WTC11 (cell line): Measurements from ENCODE around the gene DDIT4L. TPM values are rescaled to one million over a fixed set of nuclear protein-coding genes. Genes with fewer than 3 reads are reported as not detected.

ENCODE experiments used
- ATAC-seq: fragments of 200-7000 bp; cut with Tn5 transposase; 2 replicates; pipeline ENCODE4 v1.10.0; 2021; ENCODE audit warnings: mild to moderate bottlenecking, moderate library complexity
- CTCF ChIA-PET: fragments of 300-600 bp; sonication (Branson Sonifier 250); formaldehyde crosslinking; loops from one replicate; lab custom pipeline; 2021; ENCODE audit warnings: antibody characterized with exemption; lab: Charles Lee
- POLR2A ChIA-PET: fragments of 350-600 bp; sonication (Branson Sonifier 250); formaldehyde crosslinking; loops from one replicate; lab custom pipeline; 2021; ENCODE audit warnings: antibody characterized with exemption; lab: Charles Lee
- DNase-seq: peaks from one replicate; pipeline ENCODE4 v3.0.0; 2021; ENCODE audit warnings: low spot score
- H3K27ac Mint-ChIP-seq: 2 replicates; pipeline ENCODE4 v1.8.0; 2021; ENCODE audit warnings: mixed read lengths
- H3K27me3 Mint-ChIP-seq: 2 replicates; pipeline ENCODE4 v1.8.0; 2021; ENCODE audit warnings: low read depth, mild to moderate bottlenecking, moderate library complexity, mixed read lengths
- H3K36me3 Mint-ChIP-seq: 2 replicates; pipeline ENCODE4 v1.8.0; 2021; ENCODE audit warnings: mixed read lengths
- H3K4me1 Mint-ChIP-seq: 2 replicates; pipeline ENCODE4 v1.8.0; 2022; ENCODE audit warnings: mixed read lengths
- H3K4me3 Mint-ChIP-seq: 2 replicates; pipeline ENCODE4 v1.8.0; 2021; ENCODE audit warnings: mild to moderate bottlenecking, moderate library complexity, mixed read lengths
- H3K9me3 Mint-ChIP-seq: 2 replicates; pipeline ENCODE4 v1.8.0; 2021; ENCODE audit warnings: mixed read lengths
- EMX1 ChIP-seq: fragments of 250-450 bp; sonication (Bioruptor Pico); IDR thresholded peaks from 2 replicates; pipeline ENCODE4 v1.8.0; 2021; ENCODE audit warnings: mild to moderate bottlenecking
- ESRRA ChIP-seq: sonication (generic); formaldehyde crosslinking; IDR thresholded peaks from 2 replicates; pipeline ENCODE4 v1.8.1; 2022; ENCODE audit warnings: mild to moderate bottlenecking, missing genetic modification reagents, borderline replicate concordance
- ETV6 ChIP-seq: sonication (generic); formaldehyde crosslinking; IDR thresholded peaks from 2 replicates; pipeline ENCODE4 v1.8.1; 2022; ENCODE audit warnings: mild to moderate bottlenecking, missing genetic modification reagents
- FOXJ3 ChIP-seq: sonication (generic); formaldehyde crosslinking; IDR thresholded peaks from 2 replicates; pipeline ENCODE4 v1.9.0; 2021; ENCODE audit warnings: missing genetic modification reagents, mild to moderate bottlenecking, borderline replicate concordance
- GTF2I ChIP-seq: fragments of 250-450 bp; sonication (Bioruptor Pico); conservative IDR thresholded peaks from 2 replicates; pipeline ENCODE4 v1.4.0; 2021; ENCODE audit warnings: mild to moderate bottlenecking
- IRF2 ChIP-seq: sonication (generic); formaldehyde crosslinking; IDR thresholded peaks from 2 replicates; pipeline ENCODE4 v1.8.0; 2022; ENCODE audit warnings: low read depth, missing genetic modification reagents, borderline replicate concordance
- MYBL2 ChIP-seq: sonication (generic); formaldehyde crosslinking; IDR thresholded peaks from 2 replicates; pipeline ENCODE4 v1.8.1; 2023; ENCODE audit warnings: mild to moderate bottlenecking, moderate library complexity, missing genetic modification reagents
- NFE2L1 ChIP-seq: sonication (generic); formaldehyde crosslinking; IDR thresholded peaks from 2 replicates; pipeline ENCODE4 v1.8.1; 2023; ENCODE audit warnings: missing genetic modification reagents
- PREB ChIP-seq: sonication (generic); formaldehyde crosslinking; IDR thresholded peaks from 2 replicates; pipeline ENCODE4 v1.8.1; 2022; ENCODE audit warnings: mild to moderate bottlenecking, missing genetic modification reagents, moderate library complexity, borderline replicate concordance
- USF2 ChIP-seq: sonication (generic); formaldehyde crosslinking; IDR thresholded peaks from 2 replicates; pipeline ENCODE4 v1.8.1; 2023; ENCODE audit warnings: mild to moderate bottlenecking, missing genetic modification reagents, moderate library complexity
- ZNF121 ChIP-seq: sonication (generic); formaldehyde crosslinking; IDR thresholded peaks from 2 replicates; pipeline ENCODE4 v1.8.0; 2023; ENCODE audit warnings: missing genetic modification reagents
- ZNF138 ChIP-seq: sonication (generic); formaldehyde crosslinking; conservative IDR thresholded peaks from 2 replicates; pipeline ENCODE4 v1.8.1; 2022; ENCODE audit warnings: mild to moderate bottlenecking, moderate library complexity, missing genetic modification reagents
- ZNF219 ChIP-seq: sonication (generic); formaldehyde crosslinking; IDR thresholded peaks from 2 replicates; pipeline ENCODE4 v1.8.0; 2023; ENCODE audit warnings: missing genetic modification reagents, mild to moderate bottlenecking, borderline replicate concordance
- ZNF232 ChIP-seq: sonication (generic); formaldehyde crosslinking; IDR thresholded peaks from 2 replicates; pipeline ENCODE4 v1.8.0; 2022; ENCODE audit warnings: mild to moderate bottlenecking, missing genetic modification reagents
- ZNF317 ChIP-seq: sonication (generic); formaldehyde crosslinking; IDR thresholded peaks from 2 replicates; pipeline ENCODE4 v1.8.1; 2023; ENCODE audit warnings: low read depth, mild to moderate bottlenecking, moderate library complexity, missing genetic modification reagents, borderline replicate concordance
- ZNF532 ChIP-seq: fragments of 250-450 bp; sonication (Bioruptor Pico); IDR thresholded peaks from 2 replicates; pipeline ENCODE4 v1.9.0; 2021; ENCODE audit warnings: mild to moderate bottlenecking, borderline replicate concordance
- total RNA-seq: library from RNA; stranded (reverse); gene quantifications from 3 replicates; pipeline ENCODE4 v1.2.3, GENCODE V29; 2021
- TF ChIP-seq, protein P1 (sequence below): fragments of 250-450 bp; sonication (Bioruptor Pico); IDR thresholded peaks from 2 replicates; pipeline ENCODE4 v1.8.0; 2021; ENCODE audit warnings: mild to moderate bottlenecking
- TF ChIP-seq, protein P2 (sequence below): sonication (generic); formaldehyde crosslinking; conservative IDR thresholded peaks from 2 replicates; pipeline ENCODE4 v1.8.1; 2023; ENCODE audit warnings: mild to moderate bottlenecking, low read depth, missing genetic modification reagents, moderate library complexity
- TF ChIP-seq, protein P3 (sequence below): fragments of 250-450 bp; sonication (Bioruptor Pico); conservative IDR thresholded peaks from 2 replicates; pipeline ENCODE4 v1.9.0; 2021; ENCODE audit warnings: mild to moderate bottlenecking
- TF ChIP-seq, protein P4 (sequence below): sonication (generic); formaldehyde crosslinking; IDR thresholded peaks from 2 replicates; pipeline ENCODE4 v1.8.1; 2023; ENCODE audit warnings: mild to moderate bottlenecking, moderate library complexity, missing genetic modification reagents

The DDIT4L gene
- total RNA-seq, 1 experiment from 2014 or later = 3.8 TPM

DNA sequence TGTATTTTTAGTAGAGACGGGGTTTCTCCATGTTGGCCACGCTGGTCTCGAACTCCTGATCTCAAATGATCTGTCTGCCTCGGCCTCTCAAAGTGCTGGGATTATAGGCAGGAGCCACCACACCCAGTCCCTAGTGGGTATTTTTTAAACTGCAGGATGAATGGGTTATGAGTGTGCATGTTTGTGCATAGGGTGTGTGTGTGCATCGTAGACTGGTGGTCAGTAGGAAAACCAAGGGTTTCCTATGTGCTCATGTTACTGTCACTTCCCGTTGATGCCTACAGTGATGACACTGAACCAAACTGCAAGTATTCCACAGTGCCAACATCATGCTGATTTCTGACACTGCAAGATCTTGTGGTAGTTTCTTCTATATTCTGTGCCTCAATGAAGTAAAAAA lies 41.1 kb downstream of the DDIT4L start:
- H3K36me3 Mint-ChIP-seq = no peaks in the 10 kb centered on the region
- ChIA-PET POLR2A (no interaction called here), CTCF (no interaction called here)
- H3K27ac Mint-ChIP-seq = no peak overlapping the region
- peaks cover 1% of the 10 kb centered on the region for H3K9me3 Mint-ChIP-seq
- TF ChIP-seq, protein P1, sequence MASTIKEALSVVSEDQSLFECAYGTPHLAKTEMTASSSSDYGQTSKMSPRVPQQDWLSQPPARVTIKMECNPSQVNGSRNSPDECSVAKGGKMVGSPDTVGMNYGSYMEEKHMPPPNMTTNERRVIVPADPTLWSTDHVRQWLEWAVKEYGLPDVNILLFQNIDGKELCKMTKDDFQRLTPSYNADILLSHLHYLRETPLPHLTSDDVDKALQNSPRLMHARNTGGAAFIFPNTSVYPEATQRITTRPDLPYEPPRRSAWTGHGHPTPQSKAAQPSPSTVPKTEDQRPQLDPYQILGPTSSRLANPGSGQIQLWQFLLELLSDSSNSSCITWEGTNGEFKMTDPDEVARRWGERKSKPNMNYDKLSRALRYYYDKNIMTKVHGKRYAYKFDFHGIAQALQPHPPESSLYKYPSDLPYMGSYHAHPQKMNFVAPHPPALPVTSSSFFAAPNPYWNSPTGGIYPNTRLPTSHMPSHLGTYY (CRISPR knock-in tag) = no peak
- TF ChIP-seq PREB (CRISPR knock-in tag) (no peak), NFE2L1 (CRISPR knock-in tag) (no peak), MYBL2 (CRISPR knock-in tag) (no peak), IRF2 (CRISPR knock-in tag) (no peak), GTF2I (CRISPR knock-in tag) (no peak), ZNF219 (no peak), USF2 (CRISPR knock-in tag) (no peak), ZNF532 (CRISPR knock-in tag) (no peak), ZNF121 (CRISPR knock-in tag) (no peak), ETV6 (CRISPR knock-in tag) (no peak)
- TF ChIP-seq, protein P2, sequence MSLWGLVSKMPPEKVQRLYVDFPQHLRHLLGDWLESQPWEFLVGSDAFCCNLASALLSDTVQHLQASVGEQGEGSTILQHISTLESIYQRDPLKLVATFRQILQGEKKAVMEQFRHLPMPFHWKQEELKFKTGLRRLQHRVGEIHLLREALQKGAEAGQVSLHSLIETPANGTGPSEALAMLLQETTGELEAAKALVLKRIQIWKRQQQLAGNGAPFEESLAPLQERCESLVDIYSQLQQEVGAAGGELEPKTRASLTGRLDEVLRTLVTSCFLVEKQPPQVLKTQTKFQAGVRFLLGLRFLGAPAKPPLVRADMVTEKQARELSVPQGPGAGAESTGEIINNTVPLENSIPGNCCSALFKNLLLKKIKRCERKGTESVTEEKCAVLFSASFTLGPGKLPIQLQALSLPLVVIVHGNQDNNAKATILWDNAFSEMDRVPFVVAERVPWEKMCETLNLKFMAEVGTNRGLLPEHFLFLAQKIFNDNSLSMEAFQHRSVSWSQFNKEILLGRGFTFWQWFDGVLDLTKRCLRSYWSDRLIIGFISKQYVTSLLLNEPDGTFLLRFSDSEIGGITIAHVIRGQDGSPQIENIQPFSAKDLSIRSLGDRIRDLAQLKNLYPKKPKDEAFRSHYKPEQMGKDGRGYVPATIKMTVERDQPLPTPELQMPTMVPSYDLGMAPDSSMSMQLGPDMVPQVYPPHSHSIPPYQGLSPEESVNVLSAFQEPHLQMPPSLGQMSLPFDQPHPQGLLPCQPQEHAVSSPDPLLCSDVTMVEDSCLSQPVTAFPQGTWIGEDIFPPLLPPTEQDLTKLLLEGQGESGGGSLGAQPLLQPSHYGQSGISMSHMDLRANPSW = no peak
- TF ChIP-seq, protein P3, sequence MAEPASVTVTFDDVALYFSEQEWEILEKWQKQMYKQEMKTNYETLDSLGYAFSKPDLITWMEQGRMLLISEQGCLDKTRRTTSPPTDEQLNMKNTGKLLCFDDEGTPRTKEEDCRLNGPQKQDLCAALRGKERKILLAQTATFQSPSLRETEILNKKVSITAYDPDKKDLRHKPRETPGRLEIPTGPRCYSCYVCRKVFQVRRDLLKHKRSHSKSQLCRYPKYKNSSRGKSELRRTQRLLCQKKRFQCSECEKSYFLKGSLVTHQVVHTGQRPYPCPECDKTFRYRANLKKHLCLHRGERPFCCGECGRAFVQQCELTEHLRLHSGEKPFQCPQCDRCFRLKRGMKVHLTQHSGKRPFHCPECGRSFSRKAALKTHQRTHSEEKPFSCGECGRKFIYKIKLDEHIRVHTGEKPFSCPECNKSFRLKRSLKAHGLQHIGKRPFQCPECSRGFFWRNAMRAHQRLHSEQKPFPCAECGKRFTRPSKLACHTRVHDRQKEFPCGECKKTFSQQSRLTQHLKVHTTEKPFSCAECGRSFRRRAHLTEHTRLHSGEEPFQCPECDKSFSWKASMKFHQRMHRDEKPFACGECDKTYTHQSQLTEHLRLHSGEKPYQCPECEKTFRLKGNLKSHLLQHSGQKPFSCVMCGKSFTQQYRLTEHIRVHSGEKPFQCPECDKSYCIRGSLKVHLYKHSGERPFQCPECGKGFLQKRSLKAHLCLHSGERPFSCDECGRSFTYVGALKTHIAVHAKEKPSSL (CRISPR knock-in tag) = no peak
- no peaks in the 10 kb centered on the region for H3K4me1 Mint-ChIP-seq
- no peak for ATAC-seq
- DNase-seq = no peak
- no peak overlapping the region for H3K4me3 Mint-ChIP-seq
- H3K27me3 Mint-ChIP-seq = no peaks in the 10 kb centered on the region

GRCh38 chr4:100147684-100148083 lies 42.6 kb downstream of the DDIT4L start:
- TF ChIP-seq FOXJ3 (CRISPR knock-in tag) = no peak
- TF ChIP-seq ZNF232 (CRISPR knock-in tag) = no peak
- no peak for TF ChIP-seq ESRRA
- TF ChIP-seq, protein P4, sequence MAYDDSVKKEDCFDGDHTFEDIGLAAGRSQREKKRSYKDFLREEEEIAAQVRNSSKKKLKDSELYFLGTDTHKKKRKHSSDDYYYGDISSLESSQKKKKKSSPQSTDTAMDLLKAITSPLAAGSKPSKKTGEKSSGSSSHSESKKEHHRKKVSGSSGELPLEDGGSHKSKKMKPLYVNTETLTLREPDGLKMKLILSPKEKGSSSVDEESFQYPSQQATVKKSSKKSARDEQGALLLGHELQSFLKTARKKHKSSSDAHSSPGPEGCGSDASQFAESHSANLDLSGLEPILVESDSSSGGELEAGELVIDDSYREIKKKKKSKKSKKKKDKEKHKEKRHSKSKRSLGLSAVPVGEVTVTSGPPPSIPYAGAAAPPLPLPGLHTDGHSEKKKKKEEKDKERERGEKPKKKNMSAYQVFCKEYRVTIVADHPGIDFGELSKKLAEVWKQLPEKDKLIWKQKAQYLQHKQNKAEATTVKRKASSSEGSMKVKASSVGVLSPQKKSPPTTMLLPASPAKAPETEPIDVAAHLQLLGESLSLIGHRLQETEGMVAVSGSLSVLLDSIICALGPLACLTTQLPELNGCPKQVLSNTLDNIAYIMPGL (CRISPR knock-in tag) = no peak
- no peak for TF ChIP-seq ZNF138 (CRISPR knock-in tag)
- TF ChIP-seq, protein P1 (CRISPR knock-in tag) = no peak
- TF ChIP-seq ZNF317 (CRISPR knock-in tag) = no peak
- TF ChIP-seq EMX1 (CRISPR knock-in tag) = no peak
- POLR2A ChIA-PET = no interaction called here
- H3K9me3 Mint-ChIP-seq = no peaks in the 10 kb centered on the region
- no peak overlapping the region for H3K4me3 Mint-ChIP-seq
- no peaks in the 10 kb centered on the region for H3K4me1 Mint-ChIP-seq
- H3K36me3 Mint-ChIP-seq = no peaks in the 10 kb centered on the region
- no peak for DNase-seq
- H3K27me3 Mint-ChIP-seq = no peaks in the 10 kb centered on the region
- CTCF ChIA-PET = no interaction called here
- ATAC-seq = no peak
- H3K27ac Mint-ChIP-seq = no peak overlapping the region
